ENCODE data around the gene PDZRN4. TPM values are rescaled to one million over a fixed set of nuclear protein-coding genes. Genes with fewer than 3 reads are reported as not detected.

The PDZRN4 gene
- total RNA-seq, 2 donors from 2014 or later: 0.35 to 3.5 TPM

GRCh38 chr12:41205070-41205709 is 17.1 kb downstream of the PDZRN4 start:
- Histone ChIP-seq H3K4me3 (no peak overlapping the region), H3K36me3 (no peaks in the 10 kb centered on the region), H3K9me3 (no peaks in the 10 kb centered on the region), H3K9ac (ENCODE audit: low read depth in 2 of 2, low read length in 2 of 2) (no peak overlapping the region), H3K27me3 (no peaks in the 10 kb centered on the region), H3K4me1 (no peaks in the 10 kb centered on the region), H3K27ac (peak overlapping the region; percentile 56)
- intact Hi-C loops (cut with DNase I): no loop called here
- no peak for DNase-seq
- no peak for TF ChIP-seq CTCF (IDR thresholded peaks at IDR 0.05)

GRCh38 chr12:41206298-41206697 is 18.2 kb downstream of the PDZRN4 start:
- H3K4me1 ChIP-seq: no peaks in the 10 kb centered on the region

DNA sequence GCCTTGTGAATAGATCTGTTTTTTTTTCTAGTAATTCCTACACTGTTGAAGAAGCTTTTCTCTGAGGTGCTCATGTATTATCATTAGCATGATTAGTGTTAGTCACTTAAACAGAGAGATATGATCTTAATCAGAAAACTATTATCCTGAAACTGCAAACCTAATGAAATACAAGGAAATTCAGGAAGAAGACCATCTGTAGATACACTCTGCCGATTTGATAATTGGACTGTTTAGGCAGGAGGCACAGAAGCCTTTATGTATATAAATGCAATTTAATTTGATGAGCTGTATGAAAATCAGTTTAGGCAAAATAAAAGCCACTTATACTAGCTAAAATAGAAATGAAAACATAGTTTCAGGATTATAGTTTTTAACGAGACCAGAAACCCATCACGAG is 23.3 kb downstream of the PDZRN4 start:
- Histone ChIP-seq H3K9me3 (no peaks in the 10 kb centered on the region), H3K36me3 (no peaks in the 10 kb centered on the region), H3K27me3 (no peaks in the 10 kb centered on the region), H3K4me1 (no peaks in the 10 kb centered on the region), H3K9ac (ENCODE audit: low read depth in 2 of 2, low read length in 2 of 2) (no peak overlapping the region), H3K4me3 (no peak overlapping the region), H3K27ac (no peak overlapping the region)
- intact Hi-C loops (cut with DNase I): no loop called here
- no peak for DNase-seq
- TF ChIP-seq CTCF (IDR thresholded peaks at IDR 0.05): no peak

More at GRCh38 chr12:41206298-41206697, 18.2 kb downstream of the PDZRN4 start:
- DNase-seq: no peak
- Histone ChIP-seq H3K27me3 (no peaks in the 10 kb centered on the region), H3K9me3 (no peaks in the 10 kb centered on the region), H3K36me3 (no peaks in the 10 kb centered on the region), H3K27ac (no peak overlapping the region), H3K4me3 (no peak overlapping the region), H3K9ac (ENCODE audit: low read depth in 2 of 2, low read length in 2 of 2) (no peak overlapping the region)
- intact Hi-C loops (cut with DNase I): no loop called here
- no peak for TF ChIP-seq CTCF (IDR thresholded peaks at IDR 0.05)

DNA sequence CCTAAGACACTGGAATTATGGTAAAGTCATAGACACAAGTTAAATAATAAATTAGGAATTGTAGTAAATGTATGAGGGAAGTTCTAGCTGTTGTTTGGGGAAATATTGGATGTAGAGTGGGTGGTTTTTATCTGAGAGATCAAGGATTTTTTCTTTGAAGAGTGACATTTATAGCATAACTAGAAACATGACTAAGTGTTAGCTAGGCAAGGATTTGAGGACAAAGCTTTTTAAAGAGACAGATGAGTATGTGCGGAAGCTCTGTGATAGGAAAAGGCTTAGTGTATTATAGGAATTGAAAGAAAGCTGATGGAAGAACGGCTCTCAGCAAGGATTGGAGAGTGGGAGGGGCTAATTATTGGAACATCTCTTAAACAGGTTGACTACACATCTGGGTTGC is 24.5 kb downstream of the PDZRN4 start:
- intact Hi-C loops (cut with DNase I): no loop called here
- no peak overlapping the region for H3K27ac ChIP-seq
- no peaks in the 10 kb centered on the region for H3K4me1 ChIP-seq
- DNase-seq: no peak
- H3K36me3 ChIP-seq: no peaks in the 10 kb centered on the region
- H3K9me3 ChIP-seq: no peaks in the 10 kb centered on the region
- H3K9ac ChIP-seq (ENCODE audit: low read depth in 2 of 2, low read length in 2 of 2): no peak overlapping the region
- no peak for TF ChIP-seq CTCF (IDR thresholded peaks at IDR 0.05)
- H3K27me3 ChIP-seq: no peaks in the 10 kb centered on the region
- H3K4me3 ChIP-seq: no peak overlapping the region

GRCh38 chr12:41213107-41213506 is 25.0 kb downstream of the PDZRN4 start:
- TF ChIP-seq CTCF (IDR thresholded peaks at IDR 0.05): no peak
- Histone ChIP-seq H3K27ac (no peak overlapping the region), H3K27me3 (no peaks in the 10 kb centered on the region), H3K9me3 (no peaks in the 10 kb centered on the region), H3K9ac (ENCODE audit: low read depth in 2 of 2, low read length in 2 of 2) (no peak overlapping the region), H3K4me1 (no peaks in the 10 kb centered on the region), H3K36me3 (no peaks in the 10 kb centered on the region), H3K4me3 (no peak overlapping the region)
- intact Hi-C loops (cut with DNase I): no loop called here
- DNase-seq: no peak
